ENCODE measurements around the gene GPC2. TPM values are rescaled to one million over a fixed set of nuclear protein-coding genes. Genes with fewer than 3 reads are reported as not detected.

GPC2 gene
- total and polyA plus RNA-seq, 3 experiments from 2014 or later = 1.6 to 2.1 TPM; not detected in 1

GRCh38 chr7:100128637-100128963, 48.6 kb downstream of the GPC2 start:
- peaks cover 33 to 57% (median 39%) of the 10 kb centered on the region in 3 donors for H3K4me1 Mint-ChIP-seq
- Histone ChIP-seq H3K4me3 (ENCODE audit: low read length) (no peak overlapping the region), H3K9me3 (ENCODE audit: low read length) (no peaks in the 10 kb centered on the region), H3K4me1 (ENCODE audit: insufficient read depth, low read length) (peaks cover 31% of the 10 kb centered on the region), H3K36me3 (ENCODE audit: insufficient read depth, low read length) (no peaks in the 10 kb centered on the region), H3K27me3 (ENCODE audit: insufficient read depth, low read length, poor library complexity, severe bottlenecking) (no peaks in the 10 kb centered on the region), H3K27ac (ENCODE audit: low read depth, low read length) (no peak overlapping the region)
- CTCF ChIA-PET = interaction anchor here (0.7 to 7.9 kb wide), 13 partner anchors 10 to 300 kb away, joined by 3 to 88 read pairs (median 6); partner anchors contain the start of genes AP4M1, GPC2, MCM7 and PVRIG
- H3K9me3 Mint-ChIP-seq = no peaks in the 10 kb centered on the region
- H3K27ac Mint-ChIP-seq = peak overlapping the region in 4 of 8 donors; percentile 75 to 85 (median 82)
- H3K27me3 Mint-ChIP-seq = peaks cover 0 to 2% of the 10 kb centered on the region in 2 donors
- H3K36me3 Mint-ChIP-seq = peaks cover 0 to 24% (median 3%) of the 10 kb centered on the region in 3 donors
- H3K4me3 Mint-ChIP-seq = peak overlapping the region; percentile 73 to 99 (median 84)
- no peak for DNase-seq
- POLR2A ChIA-PET = interaction anchor here (0.5 to 4.7 kb wide), 3 partner anchors 9 to 102 kb away, joined by 3 to 50 read pairs (median 3); partner anchors contain the start of genes AP4M1 and MCM7

- Histone ChIP-seq H3K27me3 (ENCODE audit: insufficient read depth, low read length, poor library complexity, severe bottlenecking) (no peaks in the 10 kb centered on the region), H3K4me1 (ENCODE audit: insufficient read depth, low read length) (peaks cover 31% of the 10 kb centered on the region)
- H3K27ac Mint-ChIP-seq = peak overlapping the region; percentile 61 to 85 (median 81)
Measured at GRCh38 chr7:100127866-100128636, 49.1 kb downstream of the GPC2 start.

GRCh38 chr7:100126931-100127865, 50.0 kb downstream of the GPC2 start, which contains the start of gene MBLAC1:
MBLAC1 (plus strand) TSS chr7:100126967; CDS start chr7:100127396, 429 bp downstream.
- peak; percentile 88 to 93 (median 90) for DNase-seq

More at GRCh38 chr7:100127866-100128636, 49.1 kb downstream of the GPC2 start:
- CTCF ChIA-PET = interaction anchor here (1.3 to 7.9 kb wide), 9 partner anchors 10 to 215 kb away, joined by 3 to 88 read pairs (median 7); partner anchors contain the start of genes AP4M1, MCM7 and PVRIG
- Mint-ChIP-seq H3K36me3 (peaks cover 0 to 26% (median 3%) of the 10 kb centered on the region in 3 donors), H3K9me3 (no peaks in the 10 kb centered on the region), H3K27me3 (peaks cover 0 to 2% of the 10 kb centered on the region in 2 donors), H3K4me1 (peaks cover 33 to 57% (median 39%) of the 10 kb centered on the region in 3 donors), H3K4me3 (peak overlapping the region; percentile 73 to 99 (median 84))
- no peaks in the 10 kb centered on the region for H3K36me3 ChIP-seq (ENCODE audit: insufficient read depth, low read length)
- peak overlapping the region; percentile 98 for H3K27ac ChIP-seq (ENCODE audit: low read depth, low read length)
- peak in 2 of 5 donors; percentile 9 to 19 for DNase-seq
- H3K4me3 ChIP-seq (ENCODE audit: low read length) = peak overlapping the region; percentile 90
- no peaks in the 10 kb centered on the region for H3K9me3 ChIP-seq (ENCODE audit: low read length)
- POLR2A ChIA-PET = interaction anchor here (0.5 to 4.7 kb wide), 3 partner anchors 8 to 102 kb away, joined by 3 to 50 read pairs (median 3); partner anchors contain the start of genes AP4M1 and MCM7

GRCh38 chr7:100126239-100126930, 50.8 kb downstream of the GPC2 start:
- ChIA-PET CTCF (interaction anchor here (1.0 to 2.9 kb wide), 9 partner anchors 9 to 207 kb away, joined by 3 to 17 read pairs (median 4); partner anchors contain the start of genes AP4M1, MCM7, PVRIG and TRIM4), POLR2A (interaction anchor here (0.7 to 4.7 kb wide), 6 partner anchors 15 to 302 kb away, joined by 3 to 50 read pairs (median 4); partner anchors contain the start of genes AP4M1, LAMTOR4, MCM7 and ZCWPW1)
- Histone ChIP-seq H3K4me3 (ENCODE audit: low read length) (peak overlapping the region; percentile 90), H3K9me3 (ENCODE audit: low read length) (no peaks in the 10 kb centered on the region), H3K27me3 (ENCODE audit: insufficient read depth, low read length, poor library complexity, severe bottlenecking) (no peaks in the 10 kb centered on the region), H3K36me3 (ENCODE audit: insufficient read depth, low read length) (no peaks in the 10 kb centered on the region), H3K27ac (ENCODE audit: low read depth, low read length) (peak overlapping the region; percentile 98), H3K4me1 (ENCODE audit: insufficient read depth, low read length) (peaks cover 27% of the 10 kb centered on the region)
- H3K4me1 Mint-ChIP-seq = peaks cover 26 to 57% (median 30%) of the 10 kb centered on the region in 3 donors
- no peak for DNase-seq
- H3K27ac Mint-ChIP-seq = peak overlapping the region; percentile 96 to 100 (median 98)
- H3K36me3 Mint-ChIP-seq = peaks cover 0 to 36% (median 3%) of the 10 kb centered on the region in 3 donors
- peaks cover 0 to 2% of the 10 kb centered on the region in 2 donors for H3K27me3 Mint-ChIP-seq
- H3K9me3 Mint-ChIP-seq = no peaks in the 10 kb centered on the region
- H3K4me3 Mint-ChIP-seq = peak overlapping the region; percentile 94 to 100 (median 99)

More at GRCh38 chr7:100126931-100127865, 50.0 kb downstream of the GPC2 start, which contains the start of gene MBLAC1:
- Histone ChIP-seq H3K36me3 (ENCODE audit: insufficient read depth, low read length) (no peaks in the 10 kb centered on the region), H3K9me3 (ENCODE audit: low read length) (no peaks in the 10 kb centered on the region), H3K4me1 (ENCODE audit: insufficient read depth, low read length) (peaks cover 29% of the 10 kb centered on the region), H3K27ac (ENCODE audit: low read depth, low read length) (peak within 1 kb of the TSS; percentile 98), H3K4me3 (ENCODE audit: low read length) (peak within 1 kb of the TSS; percentile 90), H3K27me3 (ENCODE audit: insufficient read depth, low read length, poor library complexity, severe bottlenecking) (no peaks in the 10 kb centered on the region)
- Mint-ChIP-seq H3K4me3 (peak within 1 kb of the TSS; percentile 94 to 100 (median 99)), H3K36me3 (peaks cover 0 to 33% (median 3%) of the 10 kb centered on the region in 3 donors), H3K27ac (peak within 1 kb of the TSS; percentile 96 to 100 (median 98)), H3K9me3 (no peaks in the 10 kb centered on the region), H3K4me1 (peaks cover 27 to 57% (median 34%) of the 10 kb centered on the region in 3 donors), H3K27me3 (peaks cover 0 to 2% of the 10 kb centered on the region in 2 donors)
- CTCF ChIA-PET = interaction anchor here (1.0 to 3.9 kb wide), 11 partner anchors 10 to 214 kb away, joined by 3 to 19 read pairs (median 4); partner anchors contain the start of genes AP4M1, MCM7, PVRIG and TRIM4
- POLR2A ChIA-PET = interaction anchor here (0.7 to 4.7 kb wide), 6 partner anchors 16 to 302 kb away, joined by 3 to 50 read pairs (median 4); partner anchors contain the start of genes AP4M1, LAMTOR4, MCM7 and ZCWPW1

- Mint-ChIP-seq H3K27me3 (peaks cover 0 to 2% of the 10 kb centered on the region in 2 donors), H3K9me3 (no peaks in the 10 kb centered on the region), H3K4me1 (peaks cover 35 to 58% (median 42%) of the 10 kb centered on the region in 3 donors), H3K4me3 (peak overlapping the region; percentile 11 to 99 (median 94)), H3K27ac (peak overlapping the region in 7 of 8 donors; percentile 29 to 97 (median 69)), H3K36me3 (peaks cover 0 to 42% (median 3%) of the 10 kb centered on the region in 3 donors)
- Histone ChIP-seq H3K4me3 (ENCODE audit: low read length) (no peak overlapping the region), H3K27me3 (ENCODE audit: insufficient read depth, low read length, poor library complexity, severe bottlenecking) (no peaks in the 10 kb centered on the region), H3K36me3 (ENCODE audit: insufficient read depth, low read length) (no peaks in the 10 kb centered on the region), H3K27ac (ENCODE audit: low read depth, low read length) (peak overlapping the region; percentile 57), H3K4me1 (ENCODE audit: insufficient read depth, low read length) (peaks cover 30% of the 10 kb centered on the region), H3K9me3 (ENCODE audit: low read length) (no peaks in the 10 kb centered on the region)
- ChIA-PET CTCF (interaction anchor here (0.9 to 2.9 kb wide), 4 partner anchors 8 to 66 kb away, joined by 3 to 17 read pairs (median 4); partner anchors contain the start of genes AP4M1, LAMTOR4 and MCM7), POLR2A (interaction anchor here (1.0 to 4.7 kb wide), 4 partner anchors 23 to 47 kb away, joined by 3 to 50 read pairs (median 3); partner anchors contain the start of genes AP4M1 and MCM7)
- DNase-seq = no peak
Measured at GRCh38 chr7:100124301-100125230, 52.6 kb downstream of the GPC2 start.

GRCh38 chr7:100122568-100122967, 54.6 kb downstream of the GPC2 start:
- DNase-seq = no peak
- H3K9me3 ChIP-seq (ENCODE audit: low read length) = no peaks in the 10 kb centered on the region
- H3K4me1 Mint-ChIP-seq = peaks cover 42 to 62% (median 47%) of the 10 kb centered on the region in 3 donors
- peak overlapping the region in 1 of 7 donors; percentile 70 for H3K4me3 Mint-ChIP-seq
- H3K27me3 Mint-ChIP-seq = peaks cover 0 to 2% of the 10 kb centered on the region in 2 donors
- H3K4me3 ChIP-seq (ENCODE audit: low read length) = no peak overlapping the region
- H3K27ac Mint-ChIP-seq = peak overlapping the region in 3 of 8 donors; percentile 36 to 93 (median 72)
- H3K9me3 Mint-ChIP-seq = no peaks in the 10 kb centered on the region
- H3K36me3 ChIP-seq (ENCODE audit: insufficient read depth, low read length) = no peaks in the 10 kb centered on the region
- ChIA-PET POLR2A (no interaction called here), CTCF (interaction anchor here (0.8 to 1.3 kb wide), 4 partner anchors 8 to 285 kb away, joined by 3 to 4 read pairs (median 3); no protein-coding TSS in a partner anchor)
- no peak overlapping the region for H3K27ac ChIP-seq (ENCODE audit: low read depth, low read length)
- H3K27me3 ChIP-seq (ENCODE audit: insufficient read depth, low read length, poor library complexity, severe bottlenecking) = no peaks in the 10 kb centered on the region
- peaks cover 0 to 49% (median 3%) of the 10 kb centered on the region in 3 donors for H3K36me3 Mint-ChIP-seq
- peaks cover 28% of the 10 kb centered on the region for H3K4me1 ChIP-seq (ENCODE audit: insufficient read depth, low read length)
